ENCODE data around the gene BEST2.
A peak's percentile ranks its signal among the peaks of the same experiment; 100 is the strongest.

Gene BEST2

DNA sequence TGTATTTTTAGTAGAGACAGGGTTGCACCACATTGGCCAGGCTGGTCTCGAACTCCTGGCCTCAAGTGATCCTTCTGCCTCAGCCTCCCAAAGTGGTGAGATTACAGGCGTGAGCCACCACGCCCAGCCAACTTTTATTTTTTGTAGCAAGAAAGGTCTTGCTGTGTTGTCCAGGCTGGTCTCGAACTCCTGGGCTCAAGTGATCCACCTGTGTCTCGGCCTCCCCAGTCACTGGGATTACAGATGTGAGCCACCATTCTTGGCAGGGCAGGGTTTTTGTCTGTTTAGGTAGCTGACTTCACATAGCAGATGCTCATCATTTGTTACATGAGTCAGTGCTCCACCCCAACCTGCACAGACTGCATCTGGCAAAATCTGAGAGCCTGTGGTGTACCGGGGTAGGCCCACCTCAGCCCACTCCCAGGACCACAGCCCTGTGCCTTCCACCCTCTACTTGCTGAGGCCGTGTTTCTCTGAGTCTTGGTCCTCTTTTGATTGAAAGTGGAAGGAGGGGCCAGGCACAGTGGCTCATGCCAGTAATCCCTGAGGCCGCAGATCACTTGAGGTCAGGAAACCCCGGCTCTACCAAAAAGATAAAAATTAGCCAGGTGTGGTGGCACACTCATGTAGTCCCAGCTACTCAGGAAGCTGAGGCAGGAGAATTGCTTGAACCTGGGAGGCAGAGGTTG lies 23.7 kb upstream of the BEST2 start:
- DNase-seq (ENCODE audit: low read depth, low spot score) = no peak
- H3K27ac ChIP-seq = peak overlapping the region; percentile 2

DNA sequence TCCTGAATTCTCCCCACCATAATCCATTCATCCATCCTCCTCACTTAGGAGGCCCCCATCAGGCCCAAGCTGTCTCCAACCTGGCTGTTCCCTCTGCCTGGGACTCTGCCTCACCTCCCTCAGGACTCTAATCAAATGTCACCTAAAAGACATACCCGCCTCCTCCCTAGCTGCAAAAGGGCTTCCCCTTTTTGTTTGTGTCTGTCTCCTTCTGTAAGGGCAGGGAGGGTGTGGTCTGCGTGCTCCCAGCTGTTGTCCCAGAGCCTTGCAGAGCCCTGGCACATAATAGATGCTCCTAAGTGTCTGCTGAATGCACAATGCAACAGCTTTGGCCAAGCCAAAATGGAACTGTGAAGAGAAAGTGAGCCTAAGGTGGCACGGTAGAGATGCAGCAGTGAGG lies 21.5 kb upstream of the BEST2 start:
- H3K27ac ChIP-seq = no peak overlapping the region
- DNase-seq (ENCODE audit: low read depth, low spot score) = no peak

DNA sequence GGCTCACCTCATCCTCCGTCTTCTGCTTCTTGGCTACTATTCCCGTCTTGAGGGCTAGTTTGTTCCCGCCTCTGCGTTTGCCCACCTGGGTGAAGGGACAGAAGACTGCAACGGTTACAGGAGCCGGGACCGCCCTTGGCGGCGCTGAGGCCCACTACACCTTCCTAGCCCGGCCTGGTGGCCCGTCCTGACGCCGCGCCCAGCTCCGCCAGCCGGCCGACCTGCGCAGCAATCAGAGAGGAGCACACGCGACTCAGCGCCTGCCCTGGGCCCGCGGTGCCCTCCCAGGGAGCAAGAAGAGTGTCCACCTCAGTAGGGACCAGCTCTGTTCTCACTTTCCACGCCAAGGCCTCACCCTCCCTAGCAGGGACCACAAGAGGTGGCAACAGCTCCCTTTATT lies 20.3 kb upstream of the BEST2 start:
- no peak for DNase-seq (ENCODE audit: low read depth, low spot score)
- H3K27ac ChIP-seq = no peak overlapping the region

DNA sequence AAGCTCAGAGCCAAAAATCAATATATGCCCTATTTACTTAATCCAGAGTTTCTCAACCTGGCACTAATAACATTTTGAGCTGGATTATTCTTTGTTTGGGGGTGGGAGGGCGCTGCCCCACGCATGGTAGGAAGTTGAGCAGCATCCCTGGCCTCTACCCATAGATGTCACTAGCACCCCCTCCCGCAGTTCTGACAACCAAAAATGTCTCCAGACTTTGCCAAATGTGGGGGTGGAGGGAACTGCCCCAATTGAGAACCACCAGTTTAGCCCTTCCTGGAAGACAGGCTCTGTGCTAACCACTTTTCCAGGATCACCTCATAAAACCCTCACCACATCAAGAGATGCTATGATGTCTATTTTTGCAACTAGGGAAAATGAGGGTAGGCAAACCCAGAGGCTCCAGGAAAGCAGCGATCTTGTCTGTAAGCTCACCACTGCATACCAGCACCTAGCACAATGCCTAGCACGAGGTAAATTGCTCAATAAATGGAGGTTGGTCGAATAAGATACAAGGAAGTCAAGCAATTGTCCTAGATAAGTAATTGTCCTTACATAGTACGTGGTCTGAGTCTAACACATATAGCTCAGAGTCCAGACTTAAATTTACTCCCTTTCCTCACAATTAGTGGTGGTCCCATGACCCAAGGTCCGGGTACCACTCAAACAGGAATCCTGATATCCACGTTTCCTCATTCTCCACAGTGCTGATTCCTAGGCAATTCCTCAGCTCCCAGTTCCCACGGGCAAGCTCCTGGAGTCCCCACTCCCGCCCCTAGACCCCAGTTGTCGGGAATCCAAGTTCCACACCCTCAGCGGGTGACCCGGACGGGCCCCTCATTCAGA lies 18.0 kb upstream of the BEST2 start:
- DNase-seq (ENCODE audit: low read depth, low spot score) = no peak
- peak overlapping the region; percentile 73 for H3K27ac ChIP-seq

DNA sequence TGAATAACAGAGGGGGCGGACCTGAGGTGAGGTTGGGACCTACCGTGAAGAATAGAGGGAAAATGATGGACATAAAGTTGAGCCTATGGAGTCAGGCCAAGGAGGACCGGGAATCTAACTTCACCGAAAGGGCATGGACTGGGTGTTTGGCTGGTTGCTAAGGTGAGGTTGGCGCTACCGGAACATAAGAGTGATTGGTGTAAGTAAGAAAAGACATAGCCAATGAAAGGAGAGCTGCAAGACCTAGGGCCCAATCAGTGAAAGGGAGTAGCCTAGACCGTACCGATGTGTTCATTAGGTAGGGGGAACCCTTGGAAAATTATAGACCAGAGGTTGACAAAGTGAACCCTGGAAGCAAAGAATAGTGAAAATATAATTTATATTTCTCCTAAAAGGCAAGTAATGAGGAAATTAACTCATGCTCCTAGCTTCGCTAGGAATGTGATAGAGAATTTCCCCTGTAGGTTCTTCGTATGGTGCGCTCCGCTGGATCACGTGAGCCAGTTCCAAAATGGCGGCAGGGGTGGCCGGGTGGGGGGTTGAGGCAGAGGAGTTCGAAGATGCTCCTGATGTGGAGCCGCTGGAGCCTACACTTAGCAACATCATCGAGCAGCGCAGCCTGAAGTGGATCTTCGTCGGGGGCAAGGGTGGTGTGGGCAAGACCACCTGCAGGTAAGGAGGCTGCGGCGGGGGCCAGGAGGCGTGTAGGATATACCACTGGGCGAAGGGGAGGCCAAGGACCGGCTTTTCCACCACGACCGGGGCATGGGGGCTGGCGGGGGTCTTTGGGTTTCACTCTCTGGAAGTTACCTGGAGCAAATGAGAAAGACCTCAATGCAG lies 14.4 kb upstream of the BEST2 start, which contains the start of gene GET3:
Gene GET3, plus strand, starts transcription at position 503 of the 840 bp plus-strand sequence. Its CDS starts 9 bp downstream, at position 512.
- peak within 1 kb of the TSS; percentile 68 for H3K27ac ChIP-seq
- DNase-seq (ENCODE audit: low read depth, low spot score) = peak; percentile 100

DNA sequence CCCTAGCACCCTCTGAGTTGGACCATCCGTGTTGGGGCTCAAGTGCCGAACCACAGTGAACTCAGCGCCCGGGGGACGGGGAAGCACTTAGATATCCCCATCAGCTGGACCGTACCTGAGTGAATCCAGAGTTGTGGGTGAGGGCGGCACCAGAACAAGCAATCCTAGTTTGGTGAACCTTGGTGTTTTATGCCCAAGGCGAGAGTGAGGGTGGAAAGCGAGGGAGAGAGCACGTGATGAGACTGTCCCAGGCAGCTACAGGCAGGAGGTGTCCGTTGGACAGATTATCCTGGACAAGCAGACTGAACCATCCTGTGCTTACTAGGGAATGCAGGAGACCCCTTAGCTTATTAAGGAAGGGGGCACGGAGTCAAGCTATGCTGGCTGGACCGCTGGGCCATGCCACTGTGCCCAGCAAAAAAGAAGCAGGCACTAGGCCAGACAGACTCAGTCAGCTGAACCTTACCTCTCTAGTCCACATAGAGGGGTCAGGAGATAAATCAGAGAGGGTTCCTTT lies 13.7 kb upstream of the BEST2 start:
- H3K27ac ChIP-seq = peak overlapping the region; percentile 68
- no peak for DNase-seq (ENCODE audit: low read depth, low spot score)

DNA sequence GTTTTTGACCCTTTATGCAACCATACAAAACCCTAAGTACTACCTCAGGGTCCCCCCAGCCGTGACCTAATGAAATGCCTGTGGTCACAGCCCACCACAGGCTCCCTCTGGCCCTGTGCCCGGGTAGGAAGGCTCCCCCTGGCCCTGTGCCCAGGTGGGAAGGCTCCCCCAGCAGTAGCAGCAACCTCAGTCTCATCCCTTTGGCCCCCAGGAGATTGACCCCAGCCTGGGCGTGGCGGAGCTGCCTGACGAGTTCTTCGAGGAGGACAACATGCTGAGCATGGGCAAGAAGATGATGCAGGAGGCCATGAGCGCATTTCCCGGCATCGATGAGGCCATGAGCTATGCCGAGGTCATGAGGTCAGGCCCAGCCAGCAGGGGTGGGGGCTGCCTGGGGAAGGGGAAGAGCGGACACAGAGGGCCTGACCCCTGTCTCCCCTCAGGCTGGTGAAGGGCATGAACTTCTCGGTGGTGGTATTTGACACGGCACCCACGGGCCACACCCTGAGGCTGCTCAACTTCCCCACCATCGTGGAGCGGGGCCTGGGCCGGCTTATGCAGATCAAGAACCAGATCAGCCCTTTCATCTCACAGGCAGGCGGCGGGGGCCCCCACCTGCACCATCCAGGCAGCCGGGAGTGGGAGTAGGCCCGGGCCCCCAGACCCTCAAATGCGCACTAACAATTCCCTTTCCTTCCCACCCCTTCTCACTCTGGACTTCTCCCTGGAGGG lies 6.3 kb upstream of the BEST2 start:
- H3K27ac ChIP-seq = no peak overlapping the region
- DNase-seq (ENCODE audit: low read depth, low spot score) = no peak

DNA sequence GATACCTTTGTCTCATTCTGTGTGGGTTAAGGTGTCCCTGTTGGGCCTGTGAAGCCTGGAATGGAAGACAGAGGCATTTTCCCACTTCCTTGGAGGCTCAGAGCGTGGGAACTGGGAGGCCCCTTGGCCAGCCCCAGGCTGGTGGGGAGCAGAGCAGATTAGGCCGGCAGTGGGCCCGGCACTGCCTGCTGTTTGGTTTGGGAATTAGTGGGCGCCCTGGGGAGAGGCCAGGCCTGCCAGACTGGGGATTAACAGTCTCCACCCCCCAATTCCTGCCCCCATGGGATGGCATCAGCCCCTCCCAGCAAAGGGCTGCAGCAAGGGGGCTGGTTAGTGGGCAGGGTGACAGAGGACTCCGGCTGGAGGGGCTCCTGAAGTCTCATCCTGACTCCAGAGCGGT lies 3.1 kb upstream of the BEST2 start:
- H3K27ac ChIP-seq = no peak overlapping the region
- DNase-seq (ENCODE audit: low read depth, low spot score) = no peak

DNA sequence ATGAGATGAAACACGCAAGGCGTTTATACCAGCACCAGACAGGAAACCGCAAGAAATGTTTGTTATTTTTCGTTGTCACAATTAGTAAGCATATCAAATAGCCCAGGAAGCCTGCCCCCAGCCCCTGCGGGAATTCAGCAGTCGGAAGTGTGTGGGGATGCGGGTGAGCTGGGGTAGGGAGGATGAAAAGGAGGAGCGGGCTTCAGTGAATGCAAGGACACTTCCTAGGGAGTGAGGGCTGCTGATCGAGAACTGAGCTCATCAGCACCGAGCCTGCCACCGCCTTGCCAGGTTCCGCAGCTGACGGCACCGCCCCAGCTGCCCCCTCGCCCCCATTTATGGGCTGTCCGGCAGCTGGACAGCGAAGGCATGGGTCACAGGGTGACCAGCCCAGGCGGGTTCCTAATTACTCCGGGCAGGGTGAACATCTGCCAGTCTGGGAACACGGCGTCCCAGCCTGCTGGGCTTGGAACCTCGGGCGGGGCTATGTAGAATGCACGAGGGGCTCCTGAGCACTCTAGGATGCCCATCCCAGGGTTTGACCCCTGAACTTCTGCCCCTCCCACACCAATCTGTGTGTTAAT lies 1.6 kb upstream of the BEST2 start:
- no peak for DNase-seq (ENCODE audit: low read depth, low spot score)
- H3K27ac ChIP-seq = peak overlapping the region; percentile 20

DNA sequence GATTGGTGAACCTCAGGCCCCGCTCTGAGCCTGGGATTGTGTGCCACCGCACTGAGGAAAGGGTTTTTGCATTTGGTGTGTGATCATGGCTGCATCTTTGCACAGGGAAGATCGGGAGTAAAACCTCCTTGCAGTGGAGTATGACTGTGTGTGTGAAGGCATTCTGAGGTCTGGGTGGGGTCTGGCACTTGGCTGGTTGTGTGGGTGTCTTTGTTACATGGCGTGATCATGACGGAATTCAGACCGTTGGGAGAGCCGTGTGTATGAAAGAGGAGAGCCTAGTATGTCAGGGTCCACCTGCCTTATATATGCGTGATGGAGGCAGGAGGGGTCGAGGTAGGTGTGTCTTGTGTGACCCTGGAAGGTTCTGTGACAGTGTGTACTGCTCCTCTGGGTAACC lies 740 bp upstream of the BEST2 start:
- no peak for DNase-seq (ENCODE audit: low read depth, low spot score)
- H3K27ac ChIP-seq = no peak overlapping the region

DNA sequence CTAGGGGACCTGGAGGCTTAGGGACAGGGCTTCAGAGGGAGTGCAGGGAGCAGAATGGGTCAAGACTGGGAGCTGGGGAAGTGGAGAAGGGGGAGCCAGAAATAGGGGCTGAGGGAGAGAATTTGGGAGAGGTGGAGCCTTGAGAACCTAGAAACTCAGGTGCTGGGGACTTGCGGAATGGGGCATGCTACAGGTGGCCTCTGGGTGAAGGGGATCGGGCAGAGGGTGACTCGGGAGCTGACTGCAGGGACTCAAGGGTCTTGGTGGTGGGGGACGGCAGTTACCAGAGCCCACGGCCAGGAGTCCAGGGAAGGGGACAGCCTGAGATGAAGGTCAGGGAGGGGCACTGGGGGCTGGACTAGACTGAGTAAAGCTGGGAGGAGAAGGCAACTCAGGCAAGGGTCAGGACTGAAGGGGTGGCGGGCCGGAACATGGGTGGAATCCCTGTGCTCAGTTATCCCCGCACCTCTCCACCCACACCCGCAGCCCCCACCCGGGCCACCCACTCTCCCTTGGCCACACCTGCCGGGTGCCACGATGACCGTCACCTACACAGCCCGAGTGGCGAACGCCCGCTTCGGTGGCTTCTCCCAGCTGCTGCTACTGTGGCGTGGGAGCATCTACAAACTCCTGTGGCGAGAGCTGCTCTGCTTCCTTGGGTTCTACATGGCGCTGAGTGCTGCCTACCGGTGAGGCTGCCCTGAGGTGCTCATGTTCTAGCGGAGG lies 628 bp downstream of the BEST2 start:
- H3K27ac ChIP-seq = no peak overlapping the region
- DNase-seq (ENCODE audit: low read depth, low spot score) = no peak

DNA sequence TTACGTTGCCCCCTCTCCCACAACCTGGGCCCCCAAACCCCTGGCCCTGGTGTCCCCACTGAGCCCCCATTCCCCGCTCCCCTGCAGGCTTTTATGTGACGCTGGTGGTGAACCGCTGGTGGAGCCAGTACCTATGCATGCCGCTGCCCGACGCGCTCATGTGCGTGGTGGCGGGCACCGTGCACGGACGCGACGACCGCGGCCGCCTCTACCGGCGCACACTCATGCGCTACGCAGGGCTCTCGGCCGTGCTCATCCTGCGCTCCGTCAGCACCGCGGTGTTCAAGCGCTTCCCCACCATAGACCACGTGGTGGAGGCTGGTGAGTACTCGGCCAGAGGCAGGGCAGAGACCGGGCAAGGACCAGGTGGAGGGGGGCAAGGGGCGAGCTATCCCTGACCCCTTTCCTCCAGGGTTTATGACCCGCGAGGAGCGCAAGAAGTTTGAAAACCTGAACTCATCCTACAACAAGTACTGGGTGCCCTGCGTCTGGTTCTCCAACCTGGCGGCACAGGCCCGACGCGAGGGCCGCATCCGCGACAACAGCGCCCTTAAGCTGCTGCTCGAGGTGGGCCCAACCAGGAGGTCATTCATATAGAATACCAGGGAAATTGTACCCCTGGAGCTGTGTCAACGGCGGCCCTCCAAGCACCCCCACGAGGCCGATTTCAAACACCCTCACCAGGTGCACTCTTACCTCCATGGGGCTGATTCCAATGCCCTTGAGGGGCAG lies 3.0 kb downstream of the BEST2 start:
- no peak overlapping the region for H3K27ac ChIP-seq
- DNase-seq (ENCODE audit: low read depth, low spot score) = no peak

DNA sequence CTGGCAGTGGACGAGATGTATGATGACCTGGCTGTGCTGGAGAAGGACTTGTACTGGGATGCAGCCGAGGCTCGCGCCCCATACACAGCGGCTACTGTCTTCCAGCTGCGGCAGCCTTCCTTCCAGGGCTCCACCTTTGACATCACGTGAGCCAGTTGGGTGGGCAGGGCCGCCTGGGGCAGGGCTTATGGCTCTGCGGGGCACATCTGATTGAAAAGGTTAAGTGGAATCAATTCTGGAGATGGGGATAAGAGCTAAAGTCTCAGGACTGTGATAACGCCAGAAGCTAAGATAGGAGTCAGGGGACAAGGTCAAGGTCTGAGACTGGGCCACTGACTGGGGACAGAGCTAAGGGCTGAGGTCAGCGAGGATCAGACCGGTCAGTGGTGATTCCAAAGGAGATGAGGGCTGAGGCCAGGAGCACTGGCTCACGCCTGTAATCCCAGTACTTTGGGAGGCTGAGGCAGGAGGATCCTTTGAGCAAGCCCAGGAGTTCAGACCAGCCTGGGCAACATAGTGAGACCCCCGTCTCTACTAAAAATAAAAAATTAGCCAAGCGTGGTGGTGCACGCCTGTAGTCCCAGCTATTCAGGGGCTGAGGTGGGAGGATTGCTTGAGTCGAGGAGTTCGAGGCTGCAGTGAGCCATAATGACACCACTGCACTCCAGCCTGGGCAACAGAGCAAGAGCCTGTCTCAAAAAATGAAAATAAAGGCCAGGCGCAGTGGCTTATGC lies 4.7 kb downstream of the BEST2 start:
- no peak overlapping the region for H3K27ac ChIP-seq

DNA sequence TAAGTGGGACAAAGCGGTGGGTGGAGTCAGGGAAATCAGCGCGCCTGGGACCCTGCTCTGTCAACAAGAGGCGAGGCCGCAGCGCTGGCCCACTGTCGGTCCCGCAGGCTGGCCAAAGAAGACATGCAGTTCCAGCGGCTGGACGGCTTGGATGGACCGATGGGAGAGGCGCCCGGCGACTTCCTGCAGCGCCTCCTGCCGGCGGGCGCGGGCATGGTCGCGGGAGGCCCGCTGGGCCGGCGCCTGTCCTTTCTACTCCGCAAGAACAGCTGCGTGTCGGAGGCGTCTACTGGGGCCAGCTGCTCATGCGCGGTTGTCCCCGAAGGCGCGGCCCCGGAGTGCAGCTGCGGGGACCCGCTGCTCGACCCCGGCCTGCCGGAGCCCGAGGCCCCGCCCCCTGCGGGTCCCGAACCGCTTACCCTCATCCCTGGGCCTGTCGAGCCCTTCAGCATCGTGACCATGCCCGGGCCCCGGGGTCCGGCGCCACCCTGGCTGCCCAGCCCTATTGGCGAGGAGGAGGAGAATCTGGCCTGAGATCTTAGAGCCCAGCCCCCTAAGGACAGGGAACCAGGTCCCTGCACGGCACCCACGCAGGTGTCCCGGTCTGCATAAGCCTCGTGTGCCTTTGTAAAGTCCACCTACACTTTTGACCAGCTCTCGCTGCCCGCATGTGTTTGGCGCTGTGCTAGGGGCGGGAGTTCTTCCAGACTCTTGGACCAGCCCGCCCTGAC lies 6.1 kb downstream of the BEST2 start:
- no peak for DNase-seq (ENCODE audit: low read depth, low spot score)
- H3K27ac ChIP-seq = no peak overlapping the region

More for the DNA sequence above, 4.7 kb downstream of the BEST2 start:
- no peak for DNase-seq (ENCODE audit: low read depth, low spot score)

DNA sequence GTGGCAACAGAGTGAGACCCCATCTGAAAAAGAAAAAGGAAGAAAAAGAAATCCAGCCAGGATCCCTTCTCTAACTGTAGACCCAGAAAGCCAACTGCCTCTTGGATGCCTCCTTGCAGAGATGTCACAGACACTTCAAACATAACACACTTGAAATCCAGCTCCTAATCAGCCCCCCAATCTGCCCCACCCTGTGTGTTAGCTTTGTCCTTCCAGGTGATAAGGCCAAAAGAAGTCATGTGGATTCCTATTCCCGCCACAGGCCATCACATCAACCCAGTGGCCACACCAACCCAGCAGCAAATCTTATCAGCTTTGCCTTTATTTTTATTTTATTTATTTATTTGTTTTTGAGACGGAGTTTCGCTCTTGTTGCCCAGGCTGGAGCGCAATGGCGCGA lies 8.1 kb downstream of the BEST2 start:
- H3K27ac ChIP-seq = no peak overlapping the region
- DNase-seq (ENCODE audit: low read depth, low spot score) = no peak

DNA sequence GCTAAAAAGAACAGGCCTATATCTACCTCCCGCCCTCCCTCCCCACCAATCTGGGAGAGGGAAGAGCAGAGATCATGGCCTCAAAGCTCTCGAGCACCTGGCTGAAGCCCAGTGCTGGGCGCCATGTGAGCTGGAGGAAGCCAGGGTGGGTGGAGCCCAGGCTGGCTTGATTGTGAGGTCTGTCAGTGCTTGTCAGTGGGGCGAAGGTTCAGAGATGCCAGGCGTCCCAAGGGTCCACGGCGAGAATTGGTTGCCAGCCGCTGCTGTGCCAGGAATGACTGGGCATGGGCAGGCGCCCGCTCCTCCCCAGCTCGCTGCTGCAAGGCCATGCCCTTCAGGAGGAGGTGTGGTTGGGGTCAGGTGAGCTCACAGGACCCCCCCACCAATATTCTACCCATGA lies 11.5 kb downstream of the BEST2 start:
- DNase-seq (ENCODE audit: low read depth, low spot score) = no peak
- H3K27ac ChIP-seq = no peak overlapping the region

DNA sequence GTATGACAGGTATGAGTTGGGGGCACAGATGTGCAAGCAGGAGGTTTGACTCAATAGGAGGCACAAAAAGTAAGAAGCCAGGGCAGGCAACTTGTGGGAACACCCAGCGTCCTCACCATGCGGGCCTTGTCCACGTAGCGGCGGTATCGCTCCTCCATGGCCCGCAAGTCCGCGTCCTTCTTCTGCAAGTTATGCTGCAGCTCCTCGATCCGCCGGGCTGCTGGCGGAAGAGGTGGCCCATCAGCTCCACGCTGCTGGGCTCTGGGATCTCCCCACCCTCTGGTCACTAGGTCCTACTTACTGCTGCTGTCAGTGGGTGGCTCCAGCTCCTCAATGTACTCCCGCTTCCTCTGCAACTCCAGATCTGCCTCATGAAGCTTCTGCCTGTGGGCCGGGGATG lies 13.1 kb downstream of the BEST2 start:
- DNase-seq (ENCODE audit: low read depth, low spot score) = no peak
- H3K27ac ChIP-seq = no peak overlapping the region
